Stimulated activated CD4-positive, alpha-beta T cell treated with anti-CD3 and anti-CD28 coated beads, Interleukin-15, amount 100 ng/mL, for 1 hour (primary cell): ENCODE measurements around the gene CYP27B1.

ENCODE experiments used
- DNase-seq, 2 donors: peaks; one replicate each; pipeline ENCODE4 v3.0.0-alpha.2; 2020; ENCODE audit warnings: low read depth in 1 of 2, low spot score in 1 of 2

Gene CYP27B1

GRCh38 chr12:57766464-57767304 lies at the start of gene CYP27B1:
TSS of gene CYP27B1 (minus strand) at chr12:57767078. CDS start at chr12:57767041, 37 bp downstream.
- no peak for DNase-seq

- no peak for DNase-seq
These were observed 49.4 kb upstream of the CYP27B1 start for GRCh38 chr12:57816001-57816854.

GRCh38 chr12:57815177-57816000 lies 48.5 kb upstream of the CYP27B1 start:
- DNase-seq = no peak

- DNase-seq = no peak
These were observed 47.3 kb upstream of the CYP27B1 start for GRCh38 chr12:57813971-57814772.

- DNase-seq = no peak
These were observed 46.5 kb upstream of the CYP27B1 start for GRCh38 chr12:57813111-57813970.

- DNase-seq = no peak
These were observed 44.3 kb upstream of the CYP27B1 start for GRCh38 chr12:57811028-57811755.

GRCh38 chr12:57810450-57810849 lies 43.6 kb upstream of the CYP27B1 start:
- no peak for DNase-seq

GRCh38 chr12:57809425-57809824 lies 42.5 kb upstream of the CYP27B1 start:
- DNase-seq = no peak

- DNase-seq = no peak
These were observed 41.5 kb upstream of the CYP27B1 start for GRCh38 chr12:57808351-57808750.

- DNase-seq = no peak
These were observed 40.4 kb upstream of the CYP27B1 start for GRCh38 chr12:57807285-57807684.

GRCh38 chr12:57806677-57807076 lies 39.8 kb upstream of the CYP27B1 start:
- DNase-seq = no peak

GRCh38 chr12:57803319-57803893 lies 36.5 kb upstream of the CYP27B1 start:
- no peak for DNase-seq

- no peak for DNase-seq
These were observed 35.7 kb upstream of the CYP27B1 start for GRCh38 chr12:57802607-57803006.

- DNase-seq = no peak
These were observed 34.1 kb upstream of the CYP27B1 start for GRCh38 chr12:57800965-57801364.

GRCh38 chr12:57797933-57798332 lies 31.1 kb upstream of the CYP27B1 start:
- DNase-seq = no peak

- DNase-seq = no peak
These were observed 30.1 kb upstream of the CYP27B1 start for GRCh38 chr12:57796996-57797395.

- DNase-seq = no peak
These were observed 28.5 kb upstream of the CYP27B1 start for GRCh38 chr12:57795354-57795753.

GRCh38 chr12:57793920-57794319 lies 27.0 kb upstream of the CYP27B1 start:
- no peak for DNase-seq
